Stomach (tissue), 9 donors: Measurements from ENCODE around the gene TJAP1. TPM values are rescaled to one million over a fixed set of nuclear protein-coding genes. Genes with fewer than 3 reads are reported as not detected.

Source experiments
- DNase-seq, 2 donors: peaks; one replicate each; pipeline versions ENCODE4 v3.0.0 to v3.0.0-alpha.2; 2013 to 2019
- H3K27ac ChIP-seq, 5 donors: fragments of 200-600 bp in 4 of 5; sonication (generic) in 4 of 5; one replicate each; pipeline ENCODE4 v1.5.1; 2013 to 2019; ENCODE audit warnings: mild to moderate bottlenecking in 1 of 5, moderate library complexity in 1 of 5
- H3K27me3 ChIP-seq, 3 donors: fragments of 200-600 bp; sonication (generic); one replicate each; pipeline ENCODE4 v1.5.1; 2017 to 2019; ENCODE audit warnings: mixed run types in 1 of 3
- H3K36me3 ChIP-seq, 4 donors: fragments of 200-600 bp; sonication (generic); 1 replicate in 3 of 4; 2 replicates in 1 of 4; pipeline ENCODE4 v1.5.1; 2016 to 2019
- H3K4me1 ChIP-seq, 4 donors: fragments of 200-600 bp; sonication (generic); one replicate each; pipeline ENCODE4 v1.5.1; 2016 to 2019
- H3K4me3 ChIP-seq, 4 donors: fragments of 200-600 bp; sonication (generic) in 3 of 4; one replicate each; pipeline ENCODE4 v1.5.1; 2016 to 2019; ENCODE audit warnings: mild to moderate bottlenecking in 1 of 4
- H3K9me3 ChIP-seq, 4 donors: fragments of 200-600 bp; sonication (generic); one replicate each; pipeline ENCODE4 v1.5.1; 2016 to 2019
- EP300 ChIP-seq: sonication (generic); formaldehyde crosslinking; IDR thresholded peaks from one replicate; pipeline ENCODE4 v1.6.1; 2017; ENCODE audit warnings: antibody characterized with exemption
- POLR2A ChIP-seq, 4 donors: fragments of 450-650 bp; IDR thresholded peaks; one replicate each; pipeline ENCODE4 v1.6.1; 2016; ENCODE audit warnings: antibody characterized with exemption in 4 of 4, control low read depth in 2 of 4, mild to moderate bottlenecking in 1 of 4, moderate library complexity in 1 of 4
- POLR2AphosphoS5 ChIP-seq, 3 donors: sonication (generic); formaldehyde crosslinking; IDR thresholded peaks; one replicate each; pipeline ENCODE4 v1.6.1; 2016; ENCODE audit warnings: antibody characterized with exemption in 3 of 3
- WGBS, 5 donors: extraction: QIAGEN DNeasy Blood & Tissue Kit in 3 of 5; methylation state at CpG; one replicate each; pipeline versions ENCODE4 v1.1.5 to v1.1.7; 2013 to 2018; 5-methylcytosine and 5-hydroxymethylcytosine counted together
- intact Hi-C: fragments of 100-400 bp; cut with DNase I; formaldehyde crosslinking; loops from one replicate; pipeline ENCODE4 v1.15.1; 2023; ENCODE audit warnings: low total_unique reads
- polyA plus RNA-seq, 3 donors: library from polyadenylated mRNA; stranded (reverse); fragments of 200-250 nt; gene quantifications; one replicate each; pipeline ENCODE4 v1.2.3, GENCODE V29; 2013
- total RNA-seq, 5 donors: library from RNA; depleted of rRNA; stranded (reverse); fragments of >200 nt; gene quantifications; one replicate each; pipeline versions ENCODE4 v1.1.0 to v1.2.3, GENCODE V29; 2014 to 2016
- TF ChIP-seq, protein P1 (sequence below), 7 experiments: fragments of 450-650 bp in 4 of 7; fragments of 200-600 bp in 3 of 7; sonication (generic) in 3 of 7; IDR thresholded peaks; one replicate each; pipeline ENCODE4 v1.5.1; 2016 to 2019; ENCODE audit warnings: antibody characterized with exemption in 7 of 7, control low read depth in 2 of 7, mild to moderate bottlenecking in 1 of 7
- donor health status: healthy with polysubstance abuse.
- donor health status: Bipolar disorder and iron deficiency.
- donor health status: healthy.

The TJAP1 gene
- total and polyA plus RNA-seq, 8 donors = 8.4 to 182 (median 14.1) TPM

DNA sequence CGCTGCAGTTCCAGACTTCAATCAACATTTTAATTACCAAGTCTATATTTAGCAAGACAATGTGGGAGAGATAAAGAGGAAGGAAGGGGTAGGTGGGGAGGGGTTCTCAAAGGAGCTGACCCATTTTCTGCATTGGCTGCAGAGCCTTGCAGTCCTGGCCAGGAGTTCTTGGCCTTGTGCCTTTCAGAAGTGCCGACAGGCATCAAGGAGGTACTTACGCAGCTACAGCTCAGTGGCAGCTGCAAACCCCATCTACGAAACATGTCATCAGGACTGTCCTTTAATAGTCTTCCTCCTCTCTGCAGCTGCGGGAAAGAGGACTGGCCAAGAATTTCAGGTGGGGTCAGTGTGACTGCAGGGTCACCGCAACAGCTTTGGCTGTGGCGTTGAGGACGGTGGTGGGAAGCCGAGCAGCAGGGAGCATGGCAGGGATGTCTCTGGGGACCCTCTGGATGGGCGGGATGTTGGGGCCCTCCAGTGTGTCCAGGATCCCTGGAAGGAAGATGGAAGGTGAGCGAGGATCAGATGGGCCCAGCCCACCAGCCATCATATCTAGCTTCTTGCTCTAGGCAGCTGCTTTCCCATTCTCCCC lies 34.5 kb downstream of the TJAP1 start:
- H3K27me3 ChIP-seq = peaks cover 0 to 28% (median 11%) of the 10 kb centered on the region in 3 donors
- DNase-seq = no peak
- H3K4me3 ChIP-seq = no peak overlapping the region
- TF ChIP-seq EP300 (no peak), POLR2A (IDR thresholded peaks at IDR 0.05) (no peak), POLR2AphosphoS5 (IDR thresholded peaks at IDR 0.05) (no peak)
- TF ChIP-seq, protein P1, sequence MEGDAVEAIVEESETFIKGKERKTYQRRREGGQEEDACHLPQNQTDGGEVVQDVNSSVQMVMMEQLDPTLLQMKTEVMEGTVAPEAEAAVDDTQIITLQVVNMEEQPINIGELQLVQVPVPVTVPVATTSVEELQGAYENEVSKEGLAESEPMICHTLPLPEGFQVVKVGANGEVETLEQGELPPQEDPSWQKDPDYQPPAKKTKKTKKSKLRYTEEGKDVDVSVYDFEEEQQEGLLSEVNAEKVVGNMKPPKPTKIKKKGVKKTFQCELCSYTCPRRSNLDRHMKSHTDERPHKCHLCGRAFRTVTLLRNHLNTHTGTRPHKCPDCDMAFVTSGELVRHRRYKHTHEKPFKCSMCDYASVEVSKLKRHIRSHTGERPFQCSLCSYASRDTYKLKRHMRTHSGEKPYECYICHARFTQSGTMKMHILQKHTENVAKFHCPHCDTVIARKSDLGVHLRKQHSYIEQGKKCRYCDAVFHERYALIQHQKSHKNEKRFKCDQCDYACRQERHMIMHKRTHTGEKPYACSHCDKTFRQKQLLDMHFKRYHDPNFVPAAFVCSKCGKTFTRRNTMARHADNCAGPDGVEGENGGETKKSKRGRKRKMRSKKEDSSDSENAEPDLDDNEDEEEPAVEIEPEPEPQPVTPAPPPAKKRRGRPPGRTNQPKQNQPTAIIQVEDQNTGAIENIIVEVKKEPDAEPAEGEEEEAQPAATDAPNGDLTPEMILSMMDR (IDR thresholded peaks at IDR 0.05) = no peak
- H3K9me3 ChIP-seq = no peaks in the 10 kb centered on the region
- H3K4me1 ChIP-seq = peaks cover 37 to 66% (median 56%) of the 10 kb centered on the region in 4 donors
- H3K27ac ChIP-seq = peak overlapping the region in 3 of 5 donors; percentile 81 to 83 (median 81)
- 81 to 86% (median 84%) methylated on average over 11 of the region's 11 CpGs for WGBS, 5 donors
- H3K36me3 ChIP-seq = peaks cover 34 to 52% (median 48%) of the 10 kb centered on the region in 4 donors
- intact Hi-C loops = no loop called here

DNA sequence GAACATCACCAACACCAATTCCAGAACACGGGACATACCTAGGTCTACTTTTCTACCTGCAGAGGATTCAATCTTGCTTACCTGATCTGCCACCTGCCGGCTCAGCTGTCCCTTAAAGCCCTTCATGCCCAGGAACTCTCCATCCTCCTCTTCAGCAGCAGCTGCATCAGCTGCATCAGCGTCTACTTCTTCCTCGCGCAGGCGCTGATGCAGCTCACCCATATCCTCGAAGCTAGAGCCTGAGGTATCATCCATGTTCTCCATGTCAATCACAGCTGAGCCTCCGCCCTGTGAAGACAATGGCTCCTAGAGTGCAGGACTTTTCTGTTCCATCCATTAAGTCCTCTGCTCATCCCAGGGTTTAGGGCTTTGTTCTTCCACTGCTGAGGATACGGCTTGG lies 38.4 kb downstream of the TJAP1 start:
- TF ChIP-seq, protein P1 (IDR thresholded peaks at IDR 0.05) = no peak
- Histone ChIP-seq H3K36me3 (peaks cover 50 to 70% (median 65%) of the 10 kb centered on the region in 4 donors), H3K4me3 (peak overlapping the region; percentile 75 to 98 (median 94))

DNA sequence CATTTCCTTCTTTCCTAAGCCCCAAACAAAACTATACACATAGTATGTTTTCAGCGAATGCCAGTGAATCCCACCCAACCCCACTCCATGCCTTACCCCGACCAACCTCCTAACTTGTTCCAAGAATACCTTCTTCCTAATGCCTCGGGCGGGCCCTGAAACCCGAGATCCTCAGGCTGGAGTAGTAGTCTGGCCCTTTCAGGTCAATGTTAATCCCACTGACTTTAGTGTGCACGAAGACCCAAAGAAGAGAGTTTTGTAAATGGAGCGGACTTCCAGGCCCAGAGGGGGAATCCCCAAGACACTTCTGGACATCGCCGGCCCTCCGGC lies 39.0 kb downstream of the TJAP1 start:
- peak overlapping the region; percentile 86 to 93 (median 87) for H3K27ac ChIP-seq
- H3K4me1 ChIP-seq = peaks cover 29 to 58% (median 49%) of the 10 kb centered on the region in 4 donors
- TF ChIP-seq, protein P1 (IDR thresholded peaks at IDR 0.05) = no peak
- TF ChIP-seq EP300 (no peak), POLR2AphosphoS5 (IDR thresholded peaks at IDR 0.05) (no peak), POLR2A (IDR thresholded peaks at IDR 0.05) (no peak)
- H3K4me3 ChIP-seq = peak overlapping the region; percentile 75 to 98 (median 94)
- H3K9me3 ChIP-seq = no peaks in the 10 kb centered on the region
- WGBS, 5 donors = 0 to 1% (median 1%) methylated on average over 7 to 10 of the region's 10 CpGs
- no peak for DNase-seq
- intact Hi-C loops = no loop called here
- peaks cover 53 to 70% (median 65%) of the 10 kb centered on the region in 4 donors for H3K36me3 ChIP-seq
- H3K27me3 ChIP-seq = no peaks in the 10 kb centered on the region

More for the DNA sequence above, 38.4 kb downstream of the TJAP1 start:
- Histone ChIP-seq H3K4me1 (peaks cover 33 to 63% (median 53%) of the 10 kb centered on the region in 4 donors), H3K27me3 (no peaks in the 10 kb centered on the region), H3K9me3 (no peaks in the 10 kb centered on the region), H3K27ac (peak overlapping the region in 4 of 5 donors; percentile 86 to 93 (median 88))
- WGBS, 5 donors = 43 to 64% (median 59%) methylated on average over 9 of the region's 9 CpGs
- DNase-seq = no peak
- intact Hi-C loops = no loop called here

DNA sequence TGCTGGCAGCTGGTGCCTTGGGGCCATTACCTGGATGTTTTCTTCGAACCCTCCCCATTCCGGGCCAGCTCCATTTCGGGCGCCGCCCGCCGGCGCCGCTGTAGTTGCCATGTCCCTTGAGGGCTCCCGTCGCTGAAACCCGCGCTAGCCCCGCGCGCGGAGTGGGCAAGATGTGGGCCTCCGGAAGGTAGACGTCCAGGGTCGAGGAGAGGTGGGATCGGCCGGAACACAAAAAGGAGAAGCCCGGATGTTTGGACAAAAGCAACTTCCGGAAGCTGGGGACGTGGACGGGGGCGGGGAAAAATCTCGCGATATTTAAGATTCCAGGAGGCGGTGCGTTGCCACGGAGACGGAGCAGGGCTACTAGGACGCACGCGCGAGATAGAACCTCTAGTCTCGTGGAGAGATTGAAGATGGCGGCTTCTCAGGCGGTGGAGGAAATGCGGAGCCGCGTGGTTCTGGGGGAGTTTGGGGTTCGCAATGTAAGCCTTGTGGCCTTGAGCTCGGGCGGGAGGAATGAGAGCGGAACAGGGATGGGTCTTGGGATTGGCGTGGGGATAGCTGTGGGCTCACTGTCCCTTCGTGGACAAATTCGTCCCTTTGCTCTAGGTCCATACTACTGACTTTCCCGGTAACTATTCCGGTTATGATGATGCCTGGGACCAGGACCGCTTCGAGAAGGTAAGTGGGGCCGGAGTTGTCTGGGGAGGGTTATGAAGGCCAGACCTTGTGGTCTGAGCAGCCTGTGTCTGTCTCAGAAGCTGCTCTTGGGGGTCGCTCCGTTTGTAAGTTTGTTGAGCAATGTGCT lies 39.5 kb downstream of the TJAP1 start, which contains the start of the genes POLR1C and YIPF3:
Gene POLR1C (plus strand): TSS at position 393 of the 808 bp plus-strand sequence. CDS start 21 bp downstream, at position 414.
Gene YIPF3 (minus strand): TSS at position 230 of the 808 bp plus-strand sequence. CDS start 119 bp downstream, at position 111.
- peaks cover 53 to 70% (median 65%) of the 10 kb centered on the region in 4 donors for H3K36me3 ChIP-seq
- 0 to 1% (median 0%) methylated on average over 45 to 57 of the region's 57 CpGs for WGBS, 5 donors
- intact Hi-C loops = no loop called here
- H3K4me1 ChIP-seq = peaks cover 29 to 52% (median 46%) of the 10 kb centered on the region in 4 donors
- H3K4me3 ChIP-seq = peak within 1 kb of the TSS; percentile 75 to 98 (median 94)
- peak within 1 kb of the TSS; percentile 86 to 93 (median 87) for H3K27ac ChIP-seq
- H3K9me3 ChIP-seq = no peaks in the 10 kb centered on the region
- peak; percentile 47 to 88 (median 49) for TF ChIP-seq POLR2AphosphoS5 (IDR thresholded peaks at IDR 0.05)
- peak; percentile 9 for TF ChIP-seq EP300
- peak in 1 of 4 donors; percentile 25 for TF ChIP-seq POLR2A (IDR thresholded peaks at IDR 0.05)
- TF ChIP-seq, protein P1 (IDR thresholded peaks at IDR 0.05) = no peak
- DNase-seq = peak; percentile 99
- H3K27me3 ChIP-seq = no peaks in the 10 kb centered on the region
